WTC11 (cell line): ENCODE data around the gene LIMS1. TPM values are rescaled to one million over a fixed set of nuclear protein-coding genes. Genes with fewer than 3 reads are reported as not detected.

Experiments
- ATAC-seq: fragments of 200-7000 bp; cut with Tn5 transposase; 2 replicates; pipeline ENCODE4 v1.10.0; 2021; ENCODE audit warnings: mild to moderate bottlenecking, moderate library complexity
- CTCF ChIA-PET: fragments of 300-600 bp; sonication (Branson Sonifier 250); formaldehyde crosslinking; loops from one replicate; lab custom pipeline; 2021; ENCODE audit warnings: antibody characterized with exemption; lab: Charles Lee
- POLR2A ChIA-PET: fragments of 350-600 bp; sonication (Branson Sonifier 250); formaldehyde crosslinking; loops from one replicate; lab custom pipeline; 2021; ENCODE audit warnings: antibody characterized with exemption; lab: Charles Lee
- DNase-seq: peaks from one replicate; pipeline ENCODE4 v3.0.0; 2021; ENCODE audit warnings: low spot score
- H3K27ac Mint-ChIP-seq: 2 replicates; pipeline ENCODE4 v1.8.0; 2021; ENCODE audit warnings: mixed read lengths
- H3K27me3 Mint-ChIP-seq: 2 replicates; pipeline ENCODE4 v1.8.0; 2021; ENCODE audit warnings: low read depth, mild to moderate bottlenecking, moderate library complexity, mixed read lengths
- H3K36me3 Mint-ChIP-seq: 2 replicates; pipeline ENCODE4 v1.8.0; 2021; ENCODE audit warnings: mixed read lengths
- H3K4me1 Mint-ChIP-seq: 2 replicates; pipeline ENCODE4 v1.8.0; 2022; ENCODE audit warnings: mixed read lengths
- H3K4me3 Mint-ChIP-seq: 2 replicates; pipeline ENCODE4 v1.8.0; 2021; ENCODE audit warnings: mild to moderate bottlenecking, moderate library complexity, mixed read lengths
- H3K9me3 Mint-ChIP-seq: 2 replicates; pipeline ENCODE4 v1.8.0; 2021; ENCODE audit warnings: mixed read lengths
- ATF2 ChIP-seq: sonication (generic); formaldehyde crosslinking; IDR thresholded peaks from 2 replicates; pipeline ENCODE4 v1.8.1; 2022; ENCODE audit warnings: low read depth, missing genetic modification reagents, borderline replicate concordance
- CBFB ChIP-seq: sonication (generic); formaldehyde crosslinking; IDR thresholded peaks from 2 replicates; pipeline ENCODE4 v1.8.1; 2022; ENCODE audit warnings: mild to moderate bottlenecking, low read depth, missing genetic modification reagents
- CREM ChIP-seq: sonication (generic); formaldehyde crosslinking; IDR thresholded peaks from 2 replicates; pipeline ENCODE4 v1.8.1; 2022; ENCODE audit warnings: mild to moderate bottlenecking, missing genetic modification reagents, moderate library complexity
- ERG ChIP-seq: fragments of 250-450 bp; sonication (Bioruptor Pico); IDR thresholded peaks from 2 replicates; pipeline ENCODE4 v1.8.0; 2021; ENCODE audit warnings: mild to moderate bottlenecking
- GABPB1 ChIP-seq: sonication (generic); formaldehyde crosslinking; IDR thresholded peaks from 2 replicates; pipeline ENCODE4 v1.8.1; 2023; ENCODE audit warnings: mild to moderate bottlenecking, missing genetic modification reagents
- HMGXB4 ChIP-seq: sonication (generic); formaldehyde crosslinking; IDR thresholded peaks from 2 replicates; pipeline ENCODE4 v1.8.1; 2023; ENCODE audit warnings: mild to moderate bottlenecking, moderate library complexity, missing genetic modification reagents
- JAZF1 ChIP-seq: fragments of 250-450 bp; sonication (Bioruptor Pico); IDR thresholded peaks from 2 replicates; pipeline ENCODE4 v1.9.0; 2021; ENCODE audit warnings: moderate library complexity, mild to moderate bottlenecking, inconsistent platforms
- NFE2L1 ChIP-seq: sonication (generic); formaldehyde crosslinking; IDR thresholded peaks from 2 replicates; pipeline ENCODE4 v1.8.1; 2023; ENCODE audit warnings: missing genetic modification reagents
- PREB ChIP-seq: sonication (generic); formaldehyde crosslinking; IDR thresholded peaks from 2 replicates; pipeline ENCODE4 v1.8.1; 2022; ENCODE audit warnings: mild to moderate bottlenecking, missing genetic modification reagents, moderate library complexity, borderline replicate concordance
- RORB ChIP-seq: fragments of 250-450 bp; sonication (Bioruptor Pico); IDR thresholded peaks from 2 replicates; pipeline ENCODE4 v1.9.0; 2021; ENCODE audit warnings: mild to moderate bottlenecking
- SMAD3 ChIP-seq: sonication (generic); formaldehyde crosslinking; IDR thresholded peaks from 2 replicates; pipeline ENCODE4 v1.8.0; 2022; ENCODE audit warnings: missing genetic modification reagents, mild to moderate bottlenecking, borderline replicate concordance
- SMAD4 ChIP-seq: sonication (generic); formaldehyde crosslinking; IDR thresholded peaks from 2 replicates; pipeline ENCODE4 v1.8.0; 2022; ENCODE audit warnings: mild to moderate bottlenecking, missing genetic modification reagents
- SOX15 ChIP-seq: fragments of 250-450 bp; sonication (Bioruptor Pico); IDR thresholded peaks from 2 replicates; pipeline ENCODE4 v1.9.0; 2021; ENCODE audit warnings: mild to moderate bottlenecking
- TEAD4 ChIP-seq: sonication (generic); formaldehyde crosslinking; IDR thresholded peaks from 2 replicates; pipeline ENCODE4 v1.8.0; 2022; ENCODE audit warnings: mild to moderate bottlenecking, missing genetic modification reagents
- ZBTB21 ChIP-seq: sonication (generic); formaldehyde crosslinking; IDR thresholded peaks from 2 replicates; pipeline ENCODE4 v1.8.1; 2023; ENCODE audit warnings: mild to moderate bottlenecking, missing genetic modification reagents, borderline replicate concordance
- ZNF121 ChIP-seq: sonication (generic); formaldehyde crosslinking; IDR thresholded peaks from 2 replicates; pipeline ENCODE4 v1.8.0; 2023; ENCODE audit warnings: missing genetic modification reagents
- ZNF232 ChIP-seq: sonication (generic); formaldehyde crosslinking; IDR thresholded peaks from 2 replicates; pipeline ENCODE4 v1.8.0; 2022; ENCODE audit warnings: mild to moderate bottlenecking, missing genetic modification reagents
- ZNF396 ChIP-seq: fragments of 250-450 bp; sonication (Bioruptor Pico); IDR thresholded peaks from 2 replicates; pipeline ENCODE4 v1.8.0; 2021; ENCODE audit warnings: mild to moderate bottlenecking, moderate library complexity, borderline replicate concordance
- ZNF423 ChIP-seq: fragments of 250-450 bp; sonication (Bioruptor Pico); IDR thresholded peaks from 2 replicates; pipeline ENCODE4 v2.1.2; 2022; ENCODE audit warnings: mild to moderate bottlenecking, moderate library complexity
- total RNA-seq: library from RNA; stranded (reverse); gene quantifications from 3 replicates; pipeline ENCODE4 v1.2.3, GENCODE V29; 2021
- TF ChIP-seq, protein P1 (sequence below): sonication (generic); formaldehyde crosslinking; IDR thresholded peaks from 2 replicates; pipeline ENCODE4 v1.8.1; 2022; ENCODE audit warnings: missing genetic modification reagents, borderline replicate concordance
- TF ChIP-seq, protein P2 (sequence below): fragments of 250-450 bp; sonication (Bioruptor Pico); conservative IDR thresholded peaks from 2 replicates; pipeline ENCODE4 v1.9.0; 2021; ENCODE audit warnings: mild to moderate bottlenecking
- TF ChIP-seq, protein P3 (sequence below): fragments of 250-450 bp; sonication (Bioruptor Pico); IDR thresholded peaks from 2 replicates; pipeline ENCODE4 v1.9.0; 2021; ENCODE audit warnings: moderate library complexity, mild to moderate bottlenecking, inconsistent platforms, borderline replicate concordance

The LIMS1 gene
- total RNA-seq, 1 experiment from 2014 or later: 50.6 TPM

GRCh38 chr2:108575132-108575966, 41.1 kb downstream of the LIMS1 start (continued):
- TF ChIP-seq, protein P1, sequence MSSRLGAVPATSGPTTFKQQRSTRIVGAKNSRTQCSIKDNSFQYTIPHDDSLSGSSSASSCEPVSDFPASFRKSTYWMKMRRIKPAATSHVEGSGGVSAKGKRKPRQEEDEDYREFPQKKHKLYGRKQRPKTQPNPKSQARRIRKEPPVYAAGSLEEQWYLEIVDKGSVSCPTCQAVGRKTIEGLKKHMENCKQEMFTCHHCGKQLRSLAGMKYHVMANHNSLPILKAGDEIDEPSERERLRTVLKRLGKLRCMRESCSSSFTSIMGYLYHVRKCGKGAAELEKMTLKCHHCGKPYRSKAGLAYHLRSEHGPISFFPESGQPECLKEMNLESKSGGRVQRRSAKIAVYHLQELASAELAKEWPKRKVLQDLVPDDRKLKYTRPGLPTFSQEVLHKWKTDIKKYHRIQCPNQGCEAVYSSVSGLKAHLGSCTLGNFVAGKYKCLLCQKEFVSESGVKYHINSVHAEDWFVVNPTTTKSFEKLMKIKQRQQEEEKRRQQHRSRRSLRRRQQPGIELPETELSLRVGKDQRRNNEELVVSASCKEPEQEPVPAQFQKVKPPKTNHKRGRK (CRISPR knock-in tag): no peak
- TF ChIP-seq SMAD4 (no peak), HMGXB4 (CRISPR knock-in tag) (no peak), ZNF396 (CRISPR knock-in tag) (no peak), NFE2L1 (CRISPR knock-in tag) (no peak), SMAD3 (CRISPR knock-in tag) (no peak), GABPB1 (no peak), ZNF423 (CRISPR knock-in tag) (no peak), ZBTB21 (CRISPR knock-in tag) (no peak), TEAD4 (CRISPR knock-in tag) (no peak), PREB (no peak)

- POLR2A ChIA-PET: no interaction called here
- CTCF ChIA-PET: interaction anchor here (1.1 kb wide), 1 partner anchor 59 kb away, joined by 3 read pairs; no protein-coding TSS in a partner anchor
- H3K36me3 Mint-ChIP-seq: no peaks in the 10 kb centered on the region
- H3K27ac Mint-ChIP-seq: peak overlapping the region; percentile 66
- peaks cover 43% of the 10 kb centered on the region for H3K4me1 Mint-ChIP-seq
- no peak for ATAC-seq
- no peak for DNase-seq
- no peak for TF ChIP-seq CBFB (CRISPR knock-in tag)
- TF ChIP-seq, protein P2, sequence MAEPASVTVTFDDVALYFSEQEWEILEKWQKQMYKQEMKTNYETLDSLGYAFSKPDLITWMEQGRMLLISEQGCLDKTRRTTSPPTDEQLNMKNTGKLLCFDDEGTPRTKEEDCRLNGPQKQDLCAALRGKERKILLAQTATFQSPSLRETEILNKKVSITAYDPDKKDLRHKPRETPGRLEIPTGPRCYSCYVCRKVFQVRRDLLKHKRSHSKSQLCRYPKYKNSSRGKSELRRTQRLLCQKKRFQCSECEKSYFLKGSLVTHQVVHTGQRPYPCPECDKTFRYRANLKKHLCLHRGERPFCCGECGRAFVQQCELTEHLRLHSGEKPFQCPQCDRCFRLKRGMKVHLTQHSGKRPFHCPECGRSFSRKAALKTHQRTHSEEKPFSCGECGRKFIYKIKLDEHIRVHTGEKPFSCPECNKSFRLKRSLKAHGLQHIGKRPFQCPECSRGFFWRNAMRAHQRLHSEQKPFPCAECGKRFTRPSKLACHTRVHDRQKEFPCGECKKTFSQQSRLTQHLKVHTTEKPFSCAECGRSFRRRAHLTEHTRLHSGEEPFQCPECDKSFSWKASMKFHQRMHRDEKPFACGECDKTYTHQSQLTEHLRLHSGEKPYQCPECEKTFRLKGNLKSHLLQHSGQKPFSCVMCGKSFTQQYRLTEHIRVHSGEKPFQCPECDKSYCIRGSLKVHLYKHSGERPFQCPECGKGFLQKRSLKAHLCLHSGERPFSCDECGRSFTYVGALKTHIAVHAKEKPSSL: no peak
- TF ChIP-seq CREM (CRISPR knock-in tag): no peak
- no peaks in the 10 kb centered on the region for H3K9me3 Mint-ChIP-seq
- no peaks in the 10 kb centered on the region for H3K27me3 Mint-ChIP-seq
- no peak overlapping the region for H3K4me3 Mint-ChIP-seq
These were observed 42.8 kb downstream of the LIMS1 start for GRCh38 chr2:108577099-108577498.

- ChIA-PET CTCF (no interaction called here), POLR2A (no interaction called here)
- no peak overlapping the region for H3K4me3 Mint-ChIP-seq
- no peaks in the 10 kb centered on the region for H3K36me3 Mint-ChIP-seq
- H3K9me3 Mint-ChIP-seq: no peaks in the 10 kb centered on the region
- no peak for ATAC-seq
- DNase-seq: no peak
- 0 out of 2 replicates have a peak overlapping the region, but pooled peaks have one; percentile 15 for H3K27ac Mint-ChIP-seq
- no peaks in the 10 kb centered on the region for H3K27me3 Mint-ChIP-seq
- H3K4me1 Mint-ChIP-seq: peaks cover 28% of the 10 kb centered on the region
- TF ChIP-seq, protein P3, sequence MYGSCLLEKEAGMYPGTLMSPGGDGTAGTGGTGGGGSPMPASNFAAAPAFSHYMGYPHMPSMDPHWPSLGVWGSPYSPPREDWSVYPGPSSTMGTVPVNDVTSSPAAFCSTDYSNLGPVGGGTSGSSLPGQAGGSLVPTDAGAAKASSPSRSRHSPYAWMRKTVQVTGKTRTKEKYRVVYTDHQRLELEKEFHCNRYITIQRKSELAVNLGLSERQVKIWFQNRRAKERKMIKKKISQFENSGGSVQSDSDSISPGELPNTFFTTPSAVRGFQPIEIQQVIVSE (CRISPR knock-in tag): no peak
- TF ChIP-seq ERG (CRISPR knock-in tag): no peak
- TF ChIP-seq SOX15 (CRISPR knock-in tag): no peak
- no peak for TF ChIP-seq RORB (CRISPR knock-in tag)
- no peak for TF ChIP-seq ATF2 (CRISPR knock-in tag)
- no peak for TF ChIP-seq ZNF121 (CRISPR knock-in tag)
- TF ChIP-seq ZNF232 (CRISPR knock-in tag): no peak
- TF ChIP-seq JAZF1 (CRISPR knock-in tag): no peak
These were observed 45.4 kb downstream of the LIMS1 start for GRCh38 chr2:108579623-108580022.
